Measurements from ENCODE around the gene ALB.

ALB gene

GRCh38 chr4:73448448-73449203, 44.5 kb downstream of the ALB start:
- H3K9me3 Mint-ChIP-seq = no peaks in the 10 kb centered on the region
- ATAC-seq = no peak
- no peak for DNase-seq (ENCODE audit: low spot score in 2 of 2)
- no peak overlapping the region for H3K27ac Mint-ChIP-seq
- H3K4me3 Mint-ChIP-seq = no peak overlapping the region
- H3K36me3 Mint-ChIP-seq = no peaks in the 10 kb centered on the region
- no peaks in the 10 kb centered on the region for H3K4me1 Mint-ChIP-seq

- Mint-ChIP-seq H3K9me3 (no peaks in the 10 kb centered on the region), H3K36me3 (no peaks in the 10 kb centered on the region), H3K4me1 (no peaks in the 10 kb centered on the region), H3K27ac (no peak overlapping the region), H3K4me3 (no peak overlapping the region)
- ATAC-seq = no peak
- DNase-seq (ENCODE audit: low spot score in 2 of 2) = no peak
Observed at GRCh38 chr4:73450398-73451004, 46.4 kb downstream of the ALB start.

- no peaks in the 10 kb centered on the region for H3K4me1 Mint-ChIP-seq
- ATAC-seq = no peak
- H3K4me3 Mint-ChIP-seq = no peak overlapping the region
- H3K36me3 Mint-ChIP-seq = no peaks in the 10 kb centered on the region
- no peak overlapping the region for H3K27ac Mint-ChIP-seq
- H3K9me3 Mint-ChIP-seq = no peaks in the 10 kb centered on the region
- DNase-seq (ENCODE audit: low spot score in 2 of 2) = no peak
Observed at GRCh38 chr4:73451404-73451803, 47.3 kb downstream of the ALB start.

- no peaks in the 10 kb centered on the region for H3K36me3 Mint-ChIP-seq
- no peak overlapping the region for H3K4me3 Mint-ChIP-seq
- no peak overlapping the region for H3K27ac Mint-ChIP-seq
- DNase-seq (ENCODE audit: low spot score in 2 of 2) (no peak), ATAC-seq (no peak)
- no peaks in the 10 kb centered on the region for H3K4me1 Mint-ChIP-seq
- no peaks in the 10 kb centered on the region for H3K9me3 Mint-ChIP-seq
Observed at GRCh38 chr4:73451981-73452747, 48.1 kb downstream of the ALB start.

GRCh38 chr4:73452953-73453700, 49.0 kb downstream of the ALB start:
- Mint-ChIP-seq H3K9me3 (no peaks in the 10 kb centered on the region), H3K4me1 (no peaks in the 10 kb centered on the region), H3K27ac (no peak overlapping the region), H3K4me3 (no peak overlapping the region), H3K36me3 (no peaks in the 10 kb centered on the region)
- ATAC-seq (no peak), DNase-seq (ENCODE audit: low spot score in 2 of 2) (no peak)

GRCh38 chr4:73453701-73454005, 49.6 kb downstream of the ALB start:
- Mint-ChIP-seq H3K9me3 (peaks cover 2% of the 10 kb centered on the region), H3K36me3 (no peaks in the 10 kb centered on the region), H3K4me3 (no peak overlapping the region), H3K4me1 (no peaks in the 10 kb centered on the region), H3K27ac (no peak overlapping the region)
- no peak for DNase-seq (ENCODE audit: low spot score in 2 of 2)
- ATAC-seq = no peak

- Mint-ChIP-seq H3K4me3 (no peak overlapping the region), H3K27ac (no peak overlapping the region), H3K36me3 (no peaks in the 10 kb centered on the region), H3K9me3 (peaks cover 3% of the 10 kb centered on the region), H3K4me1 (no peaks in the 10 kb centered on the region)
- ATAC-seq = no peak
- no peak for DNase-seq (ENCODE audit: low spot score in 2 of 2)
Observed at GRCh38 chr4:73454920-73455319, 50.8 kb downstream of the ALB start.

GRCh38 chr4:73456177-73457022, 52.3 kb downstream of the ALB start:
- peaks cover 6% of the 10 kb centered on the region for H3K9me3 Mint-ChIP-seq
- ATAC-seq = no peak

GRCh38 chr4:73458184-73459047, 54.3 kb downstream of the ALB start:
- H3K4me1 Mint-ChIP-seq = no peaks in the 10 kb centered on the region
- no peak for ATAC-seq
- H3K36me3 Mint-ChIP-seq = no peaks in the 10 kb centered on the region
- DNase-seq (ENCODE audit: low spot score in 2 of 2) = no peak
- no peak overlapping the region for H3K27ac Mint-ChIP-seq
- peaks cover 6% of the 10 kb centered on the region for H3K9me3 Mint-ChIP-seq
- no peak overlapping the region for H3K4me3 Mint-ChIP-seq

More at GRCh38 chr4:73456177-73457022, 52.3 kb downstream of the ALB start:
- no peak overlapping the region for H3K4me3 Mint-ChIP-seq
- no peaks in the 10 kb centered on the region for H3K4me1 Mint-ChIP-seq
- H3K36me3 Mint-ChIP-seq = no peaks in the 10 kb centered on the region
- H3K27ac Mint-ChIP-seq = no peak overlapping the region
- DNase-seq (ENCODE audit: low spot score in 2 of 2) = no peak

GRCh38 chr4:73459048-73459421, 54.9 kb downstream of the ALB start:
- DNase-seq (ENCODE audit: low spot score in 2 of 2) = no peak
- Mint-ChIP-seq H3K4me3 (no peak overlapping the region), H3K36me3 (no peaks in the 10 kb centered on the region), H3K27ac (no peak overlapping the region), H3K4me1 (no peaks in the 10 kb centered on the region), H3K9me3 (peaks cover 6% of the 10 kb centered on the region)
- no peak for ATAC-seq

- Mint-ChIP-seq H3K4me3 (no peak overlapping the region), H3K9me3 (peaks cover 6% of the 10 kb centered on the region), H3K4me1 (no peaks in the 10 kb centered on the region), H3K27ac (no peak overlapping the region), H3K36me3 (no peaks in the 10 kb centered on the region)
- ATAC-seq (no peak), DNase-seq (ENCODE audit: low spot score in 2 of 2) (no peak)
Observed at GRCh38 chr4:73460913-73461522, 56.9 kb downstream of the ALB start.

- no peak overlapping the region for H3K27ac Mint-ChIP-seq
- no peak overlapping the region for H3K4me3 Mint-ChIP-seq
- DNase-seq (ENCODE audit: low spot score in 2 of 2) = no peak
- H3K36me3 Mint-ChIP-seq = no peaks in the 10 kb centered on the region
- no peaks in the 10 kb centered on the region for H3K4me1 Mint-ChIP-seq
- no peak for ATAC-seq
- H3K9me3 Mint-ChIP-seq = peaks cover 2% of the 10 kb centered on the region
Observed at GRCh38 chr4:73468170-73468569, 64.1 kb downstream of the ALB start.

GRCh38 chr4:73470728-73471127, 66.6 kb downstream of the ALB start:
- no peak overlapping the region for H3K27ac Mint-ChIP-seq
- H3K36me3 Mint-ChIP-seq = no peaks in the 10 kb centered on the region
- no peak for DNase-seq (ENCODE audit: low spot score in 2 of 2)
- H3K4me1 Mint-ChIP-seq = no peaks in the 10 kb centered on the region
- H3K4me3 Mint-ChIP-seq = no peak overlapping the region
- no peak for ATAC-seq
- peaks cover 4% of the 10 kb centered on the region for H3K9me3 Mint-ChIP-seq

Measured in stimulated activated effector memory CD8-positive, alpha-beta T cell treated with anti-CD3 and anti-CD28 coated beads, Interleukin-12 subunit alpha, Interleukin-12 subunit beta, amount 100 ng/mL, for 72 hours (primary cell).